CD8-positive, alpha-beta memory T cell (primary cell): ENCODE results near the gene IL13. TPM values are rescaled to one million over a fixed set of nuclear protein-coding genes. Genes with fewer than 3 reads are reported as not detected.

Source experiments
- CTCF ChIA-PET: fragments of 350-600 bp; sonication (Branson Sonifier 250); formaldehyde crosslinking; loops from one replicate; lab custom pipeline; 2021; ENCODE audit warnings: antibody characterized with exemption; lab: Charles Lee
- POLR2A ChIA-PET: fragments of 350-600 bp; sonication (Branson Sonifier 250); formaldehyde crosslinking; loops from one replicate; lab custom pipeline; 2021; ENCODE audit warnings: antibody characterized with exemption; lab: Charles Lee
- DNase-seq, 5 donors: peaks; one replicate each; pipeline versions ENCODE4 v3.0.0 to v3.0.0-alpha.2; 2020 to 2022; ENCODE audit warnings: mixed read lengths in 1 of 5
- H3K27ac ChIP-seq: one replicate; pipeline ENCODE4 v1.7.0; 2013; ENCODE audit warnings: low read depth, mild to moderate bottlenecking, low read length, moderate library complexity
- H3K27me3 ChIP-seq: 2 replicates; pipeline ENCODE4 v1.7.0; 2013; ENCODE audit warnings: low read length, mild to moderate bottlenecking; ENCODE audit not compliant: insufficient read depth, poor library complexity, severe bottlenecking
- H3K36me3 ChIP-seq: 2 replicates; pipeline ENCODE4 v1.7.0; 2013; ENCODE audit warnings: mild to moderate bottlenecking, low read length, moderate library complexity; ENCODE audit not compliant: insufficient read depth
- H3K4me1 ChIP-seq: 2 replicates; pipeline ENCODE4 v1.7.0; 2013; ENCODE audit warnings: mild to moderate bottlenecking, low read length, moderate library complexity; ENCODE audit not compliant: insufficient read depth
- H3K4me3 ChIP-seq: 2 replicates; pipeline ENCODE4 v1.7.0; 2013; ENCODE audit warnings: mild to moderate bottlenecking, low read length
- H3K9me3 ChIP-seq: 2 replicates; pipeline ENCODE4 v1.7.0; 2013; ENCODE audit warnings: mild to moderate bottlenecking, low read length
- H3K27ac Mint-ChIP-seq, 8 donors: one replicate each; pipeline ENCODE4 v1.8.0; 2020 to 2021; ENCODE audit warnings: mixed read lengths in 8 of 8, mild to moderate bottlenecking in 6 of 8, inconsistent platforms in 3 of 8, moderate library complexity in 3 of 8
- H3K27me3 Mint-ChIP-seq, 2 donors: one replicate each; pipeline ENCODE4 v1.8.0; 2020 to 2021; ENCODE audit warnings: mixed read lengths in 2 of 2, mild to moderate bottlenecking in 1 of 2, moderate library complexity in 1 of 2
- H3K36me3 Mint-ChIP-seq, 3 donors: one replicate each; pipeline ENCODE4 v1.8.0; 2020 to 2021; ENCODE audit warnings: mixed read lengths in 3 of 3, inconsistent platforms in 1 of 3, mild to moderate bottlenecking in 1 of 3
- H3K4me1 Mint-ChIP-seq, 3 donors: one replicate each; pipeline ENCODE4 v1.8.0; 2020 to 2021; ENCODE audit warnings: mixed read lengths in 3 of 3, inconsistent platforms in 1 of 3, mild to moderate bottlenecking in 1 of 3
- H3K4me3 Mint-ChIP-seq, 7 donors: one replicate each; pipeline ENCODE4 v1.8.0; 2020 to 2021; ENCODE audit warnings: mixed read lengths in 7 of 7, mild to moderate bottlenecking in 6 of 7, moderate library complexity in 4 of 7, inconsistent platforms in 2 of 7
- H3K9me3 Mint-ChIP-seq, 5 donors: one replicate each; pipeline ENCODE4 v1.8.0; 2020 to 2022; ENCODE audit warnings: mixed read lengths in 5 of 5, mild to moderate bottlenecking in 3 of 5, moderate library complexity in 2 of 5, inconsistent platforms in 1 of 5
- polyA plus RNA-seq: library from polyadenylated mRNA; unstranded; fragments of 300-500 nt; fragmentation: Illumina TruSeq; gene quantifications from one replicate; pipeline ENCODE4 v1.2.3, GENCODE V29; 2021
- total RNA-seq, 2 experiments: library from RNA; stranded (reverse); gene quantifications; one replicate each; pipeline ENCODE4 v1.2.3, GENCODE V29; 2021

The IL13 gene
- total and polyA plus RNA-seq, 3 experiments from 2014 or later, result 65.3 to 69.0 TPM; not detected in 1

GRCh38 chr5:132646583-132647266 is 11.2 kb upstream of the IL13 start:
- Mint-ChIP-seq H3K27ac (no peak overlapping the region), H3K36me3 (peaks cover 15 to 22% (median 18%) of the 10 kb centered on the region in 3 donors), H3K4me3 (no peak overlapping the region), H3K4me1 (no peaks in the 10 kb centered on the region), H3K9me3 (peaks cover 11 to 23% (median 19%) of the 10 kb centered on the region in 5 donors), H3K27me3 (peaks cover 0 to 2% of the 10 kb centered on the region in 2 donors)
- Histone ChIP-seq H3K36me3 (no peaks in the 10 kb centered on the region), H3K9me3 (peaks cover 4% of the 10 kb centered on the region), H3K27me3 (no peaks in the 10 kb centered on the region), H3K4me1 (no peaks in the 10 kb centered on the region), H3K4me3 (no peak overlapping the region), H3K27ac (no peak overlapping the region)
- CTCF ChIA-PET, result interaction anchor here (1.1 kb wide), 1 partner anchor 173 kb away, joined by 3 read pairs; no protein-coding TSS in a partner anchor
- DNase-seq, result no peak
- POLR2A ChIA-PET, result no interaction called here

DNA sequence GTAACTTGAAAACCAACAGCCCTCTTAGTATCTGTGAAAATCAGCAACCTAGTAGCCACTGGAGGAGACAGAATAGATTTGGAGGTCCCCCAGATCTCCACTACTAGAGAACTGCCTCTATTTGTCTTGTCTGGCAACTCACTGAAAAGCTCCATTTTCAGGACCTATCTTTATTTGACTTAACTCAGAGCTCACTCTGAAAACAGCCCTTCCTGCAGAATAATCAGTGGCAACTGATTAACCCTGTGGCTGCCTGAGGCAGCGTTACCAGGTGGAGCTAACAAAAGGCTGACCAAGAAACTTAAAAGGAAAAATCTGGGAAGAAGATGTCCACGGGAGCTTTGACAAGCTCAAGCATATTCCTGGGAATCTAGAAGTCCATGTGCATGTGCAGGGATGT is 10.5 kb upstream of the IL13 start:
- ChIA-PET POLR2A (no interaction called here), CTCF (interaction anchor here (1.1 kb wide), 1 partner anchor 172 kb away, joined by 3 read pairs; no protein-coding TSS in a partner anchor)
- Mint-ChIP-seq H3K36me3 (peaks cover 11 to 22% (median 15%) of the 10 kb centered on the region in 3 donors), H3K4me3 (no peak overlapping the region), H3K27ac (no peak overlapping the region), H3K4me1 (no peaks in the 10 kb centered on the region), H3K9me3 (peaks cover 11 to 23% (median 19%) of the 10 kb centered on the region in 5 donors), H3K27me3 (peaks cover 2 to 4% of the 10 kb centered on the region in 2 donors)
- Histone ChIP-seq H3K9me3 (peaks cover 4% of the 10 kb centered on the region), H3K27ac (no peak overlapping the region), H3K4me1 (no peaks in the 10 kb centered on the region), H3K27me3 (no peaks in the 10 kb centered on the region), H3K4me3 (no peak overlapping the region), H3K36me3 (no peaks in the 10 kb centered on the region)
- DNase-seq, result no peak

DNA sequence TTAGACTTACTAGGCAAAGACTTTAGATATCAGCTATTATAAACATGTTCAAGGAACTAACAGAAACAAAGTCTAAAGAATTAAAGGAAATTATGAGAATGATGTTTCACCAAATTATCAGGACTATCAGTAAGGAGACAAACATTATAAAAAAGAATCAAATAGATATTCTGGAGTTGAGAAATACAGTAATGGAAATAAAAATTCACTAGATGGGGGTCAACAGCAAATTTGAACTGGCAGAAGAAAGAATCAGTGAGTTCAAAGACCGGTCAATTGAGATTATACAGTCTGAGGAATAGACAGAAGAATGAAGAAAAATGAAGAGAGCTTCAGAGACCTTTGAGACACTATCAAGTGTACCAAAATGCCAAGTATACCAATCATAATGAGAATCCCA is 9.6 kb upstream of the IL13 start:
- Mint-ChIP-seq H3K27me3 (peaks cover 2 to 6% of the 10 kb centered on the region in 2 donors), H3K4me1 (no peaks in the 10 kb centered on the region), H3K36me3 (peaks cover 2 to 15% (median 8%) of the 10 kb centered on the region in 3 donors), H3K27ac (no peak overlapping the region), H3K9me3 (peaks cover 11 to 23% (median 19%) of the 10 kb centered on the region in 5 donors), H3K4me3 (no peak overlapping the region)
- DNase-seq, result no peak
- Histone ChIP-seq H3K4me1 (no peaks in the 10 kb centered on the region), H3K27me3 (no peaks in the 10 kb centered on the region), H3K4me3 (no peak overlapping the region), H3K27ac (no peak overlapping the region), H3K36me3 (no peaks in the 10 kb centered on the region), H3K9me3 (peaks cover 4% of the 10 kb centered on the region)
- CTCF ChIA-PET, result no interaction called here
- POLR2A ChIA-PET, result no interaction called here

GRCh38 chr5:132651838-132652469 is 6.0 kb upstream of the IL13 start:
- Mint-ChIP-seq H3K9me3 (peaks cover 13 to 25% (median 19%) of the 10 kb centered on the region in 5 donors), H3K4me1 (peaks cover 6 to 10% (median 6%) of the 10 kb centered on the region in 3 donors), H3K36me3 (peaks cover 0 to 15% (median 3%) of the 10 kb centered on the region in 3 donors), H3K4me3 (no peak overlapping the region), H3K27me3 (peaks cover 16 to 25% of the 10 kb centered on the region in 2 donors), H3K27ac (no peak overlapping the region)
- H3K9me3 ChIP-seq, result peaks cover 4% of the 10 kb centered on the region
- H3K27me3 ChIP-seq, result peaks cover 13% of the 10 kb centered on the region
- peaks cover 6% of the 10 kb centered on the region for H3K4me1 ChIP-seq
- ChIA-PET POLR2A (no interaction called here), CTCF (no interaction called here)
- H3K27ac ChIP-seq, result no peak overlapping the region
- H3K4me3 ChIP-seq, result no peak overlapping the region
- DNase-seq, result no peak
- H3K36me3 ChIP-seq, result no peaks in the 10 kb centered on the region

GRCh38 chr5:132653716-132654115 is 4.3 kb upstream of the IL13 start:
- Histone ChIP-seq H3K36me3 (no peaks in the 10 kb centered on the region), H3K4me3 (no peak overlapping the region), H3K9me3 (no peaks in the 10 kb centered on the region), H3K27me3 (peaks cover 21% of the 10 kb centered on the region), H3K27ac (no peak overlapping the region), H3K4me1 (peaks cover 9% of the 10 kb centered on the region)
- Mint-ChIP-seq H3K27me3 (peaks cover 20 to 40% of the 10 kb centered on the region in 2 donors), H3K4me3 (no peak overlapping the region), H3K9me3 (peaks cover 4 to 10% (median 8%) of the 10 kb centered on the region in 5 donors), H3K4me1 (peaks cover 6 to 19% (median 13%) of the 10 kb centered on the region in 3 donors), H3K27ac (no peak overlapping the region), H3K36me3 (peaks cover 0 to 5% (median 0%) of the 10 kb centered on the region in 3 donors)
- ChIA-PET CTCF (no interaction called here), POLR2A (no interaction called here)
- no peak for DNase-seq

GRCh38 chr5:132655821-132656773 is 1.9 kb upstream of the IL13 start:
- Histone ChIP-seq H3K36me3 (no peaks in the 10 kb centered on the region), H3K27me3 (peaks cover 21% of the 10 kb centered on the region), H3K4me3 (no peak overlapping the region), H3K4me1 (peaks cover 9% of the 10 kb centered on the region), H3K27ac (no peak overlapping the region), H3K9me3 (no peaks in the 10 kb centered on the region)
- no peaks in the 10 kb centered on the region for H3K36me3 Mint-ChIP-seq
- peaks cover 6 to 21% (median 13%) of the 10 kb centered on the region in 3 donors for H3K4me1 Mint-ChIP-seq
- peak in 3 of 5 donors; percentile 18 to 30 (median 26) for DNase-seq
- H3K4me3 Mint-ChIP-seq, result peak overlapping the region; percentile 43 to 80 (median 62)
- H3K9me3 Mint-ChIP-seq, result peaks cover 0 to 4% (median 0%) of the 10 kb centered on the region in 5 donors
- CTCF ChIA-PET, result no interaction called here
- peak overlapping the region in 3 of 8 donors; percentile 13 to 66 (median 24) for H3K27ac Mint-ChIP-seq
- H3K27me3 Mint-ChIP-seq, result peaks cover 20 to 43% of the 10 kb centered on the region in 2 donors
- POLR2A ChIA-PET, result no interaction called here

DNA sequence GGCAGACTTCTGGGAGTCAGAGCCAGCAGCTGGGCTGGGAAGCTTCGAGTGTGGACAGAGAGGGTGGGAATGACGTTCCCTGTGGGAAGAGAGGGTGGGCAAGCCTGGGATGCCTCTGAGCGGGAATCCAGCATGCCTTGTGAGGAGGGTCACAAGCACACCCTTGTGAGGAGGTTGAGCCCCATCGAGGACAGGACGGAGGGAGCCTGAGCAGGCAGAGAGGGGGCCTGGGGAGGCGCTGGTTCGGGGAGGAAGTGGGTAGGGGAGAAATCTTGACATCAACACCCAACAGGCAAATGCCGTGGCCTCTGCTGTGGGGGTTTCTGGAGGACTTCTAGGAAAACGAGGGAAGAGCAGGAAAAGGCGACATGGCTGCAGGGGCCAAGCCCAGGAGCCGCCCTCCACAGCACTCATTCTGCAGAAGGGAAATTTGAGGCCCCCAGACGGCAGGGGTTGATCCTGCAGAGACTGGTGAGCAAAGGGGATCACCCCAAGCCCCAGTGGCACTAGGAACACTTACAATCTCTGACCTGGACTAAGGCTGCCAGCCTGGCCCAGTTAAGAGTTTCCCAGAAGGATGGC is 1.1 kb upstream of the IL13 start:
- POLR2A ChIA-PET, result no interaction called here

More for the DNA sequence above, 1.1 kb upstream of the IL13 start:
- H3K27me3 Mint-ChIP-seq, result peaks cover 20 to 42% of the 10 kb centered on the region in 2 donors
- H3K9me3 Mint-ChIP-seq, result peaks cover 0 to 2% (median 0%) of the 10 kb centered on the region in 5 donors
- DNase-seq, result no peak
- H3K4me1 Mint-ChIP-seq, result peaks cover 6 to 23% (median 13%) of the 10 kb centered on the region in 3 donors
- Histone ChIP-seq H3K27ac (no peak overlapping the region), H3K9me3 (no peaks in the 10 kb centered on the region), H3K4me3 (no peak overlapping the region), H3K4me1 (peaks cover 9% of the 10 kb centered on the region), H3K36me3 (no peaks in the 10 kb centered on the region), H3K27me3 (peaks cover 21% of the 10 kb centered on the region)
- peak overlapping the region in 4 of 8 donors; percentile 13 to 66 (median 32) for H3K27ac Mint-ChIP-seq
- H3K4me3 Mint-ChIP-seq, result peak overlapping the region; percentile 43 to 80 (median 62)
- CTCF ChIA-PET, result interaction anchor here (2.5 kb wide), 1 partner anchor 163 kb away, joined by 5 read pairs; no protein-coding TSS in a partner anchor
- H3K36me3 Mint-ChIP-seq, result no peaks in the 10 kb centered on the region
